ENCODE data around the gene MAP1LC3B2. TPM values are rescaled to one million over a fixed set of nuclear protein-coding genes. Genes with fewer than 3 reads are reported as not detected.

The MAP1LC3B2 gene
- total RNA-seq, 2 experiments from 2014 or later = 1.3 to 1.7 TPM

DNA sequence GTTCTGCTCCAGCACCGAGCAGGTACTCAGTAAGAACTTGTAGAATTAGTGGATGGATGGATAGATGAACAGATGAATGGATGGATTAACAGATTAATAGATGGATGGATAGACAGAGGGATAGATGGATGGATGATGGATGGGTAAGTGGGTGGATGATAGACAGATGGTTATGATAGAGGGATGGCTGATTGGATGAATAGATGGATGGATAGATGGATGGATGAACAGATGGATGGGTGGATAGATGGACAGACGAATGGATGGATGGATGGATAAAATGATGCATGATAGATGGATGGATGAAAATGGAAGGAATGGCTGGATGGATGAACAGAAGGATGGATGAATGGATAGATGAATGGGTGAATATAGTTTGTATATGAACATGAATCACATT lies 8.0 kb upstream of the MAP1LC3B2 start:
- no peak overlapping the region for H3K27ac Mint-ChIP-seq
- DNase-seq (no peak), ATAC-seq (no peak)
- H3K4me3 Mint-ChIP-seq = no peak overlapping the region
- H3K27me3 Mint-ChIP-seq (ENCODE audit: low read depth) = peaks cover 7% of the 10 kb centered on the region
- H3K9me3 Mint-ChIP-seq (ENCODE audit: insufficient read depth) = no peaks in the 10 kb centered on the region
- no peaks in the 10 kb centered on the region for H3K36me3 Mint-ChIP-seq (ENCODE audit: low read depth)
- CTCF ChIA-PET = no interaction called here
- POLR2A ChIA-PET = no interaction called here
- peaks cover 11% of the 10 kb centered on the region for H3K4me1 Mint-ChIP-seq (ENCODE audit: low read depth)

- peaks cover 11% of the 10 kb centered on the region for H3K4me1 Mint-ChIP-seq (ENCODE audit: low read depth)
These were observed 7.6 kb upstream of the MAP1LC3B2 start for GRCh38 chr12:116551619-116551951.

GRCh38 chr12:116551952-116552772 lies 7.0 kb upstream of the MAP1LC3B2 start:
- ChIA-PET POLR2A (no interaction called here), CTCF (no interaction called here)
- no peaks in the 10 kb centered on the region for H3K9me3 Mint-ChIP-seq (ENCODE audit: insufficient read depth)
- DNase-seq = no peak
- no peak overlapping the region for H3K4me3 Mint-ChIP-seq
- H3K27ac Mint-ChIP-seq = no peak overlapping the region
- peaks cover 5% of the 10 kb centered on the region for H3K36me3 Mint-ChIP-seq (ENCODE audit: low read depth)
- H3K27me3 Mint-ChIP-seq (ENCODE audit: low read depth) = peaks cover 10% of the 10 kb centered on the region
- no peak for ATAC-seq
- peaks cover 16% of the 10 kb centered on the region for H3K4me1 Mint-ChIP-seq (ENCODE audit: low read depth)

More at GRCh38 chr12:116551619-116551951, 7.6 kb upstream of the MAP1LC3B2 start:
- ChIA-PET POLR2A (no interaction called here), CTCF (no interaction called here)
- DNase-seq = no peak
- Mint-ChIP-seq H3K4me3 (no peak overlapping the region), H3K9me3 (ENCODE audit: insufficient read depth) (no peaks in the 10 kb centered on the region), H3K36me3 (ENCODE audit: low read depth) (no peaks in the 10 kb centered on the region), H3K27me3 (ENCODE audit: low read depth) (peaks cover 10% of the 10 kb centered on the region), H3K27ac (no peak overlapping the region)
- no peak for ATAC-seq

DNA sequence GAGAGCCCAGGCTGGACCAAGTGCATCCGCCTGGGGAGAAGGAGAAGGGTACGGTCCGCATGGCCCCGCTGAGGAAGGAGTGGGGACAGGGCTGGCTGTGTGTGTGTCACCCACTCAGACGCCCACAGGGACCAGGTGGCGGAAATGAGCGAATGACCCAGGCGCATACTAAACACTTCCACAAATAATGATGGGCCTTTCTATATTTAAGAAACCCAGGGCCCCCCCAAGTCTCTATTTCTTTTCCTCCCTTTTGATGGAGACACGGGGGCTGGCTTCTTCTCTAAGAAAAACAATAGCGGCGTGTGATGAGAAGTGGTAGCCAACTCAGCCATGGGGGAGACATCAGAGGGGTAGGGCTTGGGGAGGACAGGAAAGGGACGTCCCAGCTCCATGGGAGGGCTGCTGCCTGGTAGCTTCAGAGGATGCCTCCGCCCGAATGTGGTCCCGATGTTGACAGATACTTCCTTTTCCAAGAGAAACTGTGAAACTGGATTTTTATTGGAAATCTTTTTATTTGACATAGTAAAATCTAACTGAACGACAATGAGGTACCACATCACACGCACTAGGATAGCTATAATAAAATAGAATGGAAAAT lies 6.3 kb upstream of the MAP1LC3B2 start:
- H3K4me3 Mint-ChIP-seq = no peak overlapping the region
- H3K27me3 Mint-ChIP-seq (ENCODE audit: low read depth) = peaks cover 10% of the 10 kb centered on the region
- H3K27ac Mint-ChIP-seq = no peak overlapping the region
- no peak for ATAC-seq
- H3K4me1 Mint-ChIP-seq (ENCODE audit: low read depth) = peaks cover 18% of the 10 kb centered on the region
- POLR2A ChIA-PET = no interaction called here
- H3K9me3 Mint-ChIP-seq (ENCODE audit: insufficient read depth) = no peaks in the 10 kb centered on the region
- no peak for DNase-seq
- CTCF ChIA-PET = no interaction called here
- peaks cover 5% of the 10 kb centered on the region for H3K36me3 Mint-ChIP-seq (ENCODE audit: low read depth)

GRCh38 chr12:116556356-116556952 lies 2.7 kb upstream of the MAP1LC3B2 start:
- peaks cover 8% of the 10 kb centered on the region for H3K36me3 Mint-ChIP-seq (ENCODE audit: low read depth)
- H3K9me3 Mint-ChIP-seq (ENCODE audit: insufficient read depth) = no peaks in the 10 kb centered on the region
- ATAC-seq (no peak), DNase-seq (no peak)
- CTCF ChIA-PET = interaction anchor here (1.1 kb wide), 2 partner anchors 8 to 10 kb away, joined by 3 read pairs; no protein-coding TSS in a partner anchor
- H3K4me1 Mint-ChIP-seq (ENCODE audit: low read depth) = peaks cover 38% of the 10 kb centered on the region
- H3K27ac Mint-ChIP-seq = peak overlapping the region; percentile 29
- POLR2A ChIA-PET = interaction anchor here (0.6 to 0.7 kb wide), 2 partner anchors 17 to 280 kb away, joined by 3 read pairs; no protein-coding TSS in a partner anchor
- peaks cover 3% of the 10 kb centered on the region for H3K27me3 Mint-ChIP-seq (ENCODE audit: low read depth)
- no peak overlapping the region for H3K4me3 Mint-ChIP-seq

DNA sequence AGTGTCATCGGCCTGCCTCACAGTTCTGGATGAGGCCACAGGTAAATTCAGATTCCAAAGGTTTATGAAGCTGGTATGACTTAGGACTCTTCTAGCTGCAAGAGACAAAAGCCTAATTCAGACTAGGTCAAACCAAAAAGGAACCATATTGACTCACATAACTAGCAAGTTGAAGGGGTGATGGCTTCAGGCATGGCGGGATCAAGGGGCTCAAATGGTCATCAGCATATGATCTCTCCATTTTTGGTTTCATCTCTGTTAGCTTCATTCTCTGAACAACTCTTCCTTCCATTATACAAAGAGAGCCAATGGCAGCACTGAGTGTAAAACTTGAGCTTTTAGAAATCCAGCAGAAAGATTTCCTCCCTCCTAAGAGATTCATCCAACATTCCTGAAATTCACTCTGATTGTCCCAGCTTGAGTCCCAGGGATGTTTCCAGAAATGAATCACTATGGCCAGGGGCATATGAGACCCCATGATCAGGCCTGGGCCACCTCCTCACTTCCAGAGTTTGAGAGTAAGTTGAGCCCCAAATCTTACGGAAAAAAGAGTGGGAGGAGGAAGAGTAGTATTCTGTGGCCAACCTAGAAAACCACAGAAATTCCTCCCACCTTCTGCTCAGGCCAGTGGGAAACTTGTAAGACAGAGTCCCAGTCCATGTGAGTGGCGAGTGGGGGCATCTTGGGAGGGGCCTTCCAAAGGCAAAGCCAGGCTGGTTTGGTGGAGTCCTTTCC lies 2.0 kb upstream of the MAP1LC3B2 start:
- Mint-ChIP-seq H3K36me3 (ENCODE audit: low read depth) (peaks cover 12% of the 10 kb centered on the region), H3K4me3 (no peak overlapping the region), H3K4me1 (ENCODE audit: low read depth) (peaks cover 41% of the 10 kb centered on the region), H3K9me3 (ENCODE audit: insufficient read depth) (peaks cover under 1% of the 10 kb centered on the region), H3K27ac (peak overlapping the region; percentile 29), H3K27me3 (ENCODE audit: low read depth) (peaks cover 3% of the 10 kb centered on the region)
- ChIA-PET CTCF (interaction anchor here (1.1 kb wide), 2 partner anchors 9 kb away, joined by 3 read pairs; no protein-coding TSS in a partner anchor), POLR2A (interaction anchor here (0.7 kb wide), 1 partner anchor 17 kb away, joined by 3 read pairs; no protein-coding TSS in a partner anchor)
- ATAC-seq (no peak), DNase-seq (no peak)

GRCh38 chr12:116558280-116559161 lies 660 bp upstream of the MAP1LC3B2 start:
- Mint-ChIP-seq H3K9me3 (ENCODE audit: insufficient read depth) (peaks cover 12% of the 10 kb centered on the region), H3K36me3 (ENCODE audit: low read depth) (peaks cover 16% of the 10 kb centered on the region), H3K4me1 (ENCODE audit: low read depth) (peaks cover 41% of the 10 kb centered on the region), H3K4me3 (peak overlapping the region; percentile 78), H3K27me3 (ENCODE audit: low read depth) (peaks cover 3% of the 10 kb centered on the region), H3K27ac (peak overlapping the region; percentile 100)
- POLR2A ChIA-PET = interaction anchor here (0.7 to 2.6 kb wide), 11 partner anchors 11 to 320 kb away, joined by 3 to 23 read pairs (median 5); no protein-coding TSS in a partner anchor
- DNase-seq (no peak), ATAC-seq (peak; percentile 4)
- CTCF ChIA-PET = interaction anchor here (1.1 to 1.8 kb wide), 10 partner anchors 8 to 323 kb away, joined by 4 to 13 read pairs (median 6); no protein-coding TSS in a partner anchor

GRCh38 chr12:116561181-116561821 lies 2.1 kb downstream of the MAP1LC3B2 start:
- POLR2A ChIA-PET = interaction anchor here (1.3 kb wide), 1 partner anchor 28 kb away, joined by 4 read pairs; no protein-coding TSS in a partner anchor
- Mint-ChIP-seq H3K36me3 (ENCODE audit: low read depth) (peaks cover 29% of the 10 kb centered on the region), H3K9me3 (ENCODE audit: insufficient read depth) (peaks cover 34% of the 10 kb centered on the region), H3K4me3 (no peak overlapping the region), H3K27ac (no peak overlapping the region), H3K27me3 (ENCODE audit: low read depth) (peaks cover 5% of the 10 kb centered on the region), H3K4me1 (ENCODE audit: low read depth) (peaks cover 40% of the 10 kb centered on the region)
- ATAC-seq (no peak), DNase-seq (no peak)
- CTCF ChIA-PET = interaction anchor here (0.7 to 1.9 kb wide), 3 partner anchors 41 to 420 kb away, joined by 3 to 4 read pairs (median 3); no protein-coding TSS in a partner anchor

GRCh38 chr12:116562090-116562489 lies 2.9 kb downstream of the MAP1LC3B2 start:
- peaks cover 25% of the 10 kb centered on the region for H3K36me3 Mint-ChIP-seq (ENCODE audit: low read depth)
- no peak for DNase-seq
- POLR2A ChIA-PET = interaction anchor here (1.3 kb wide), 1 partner anchor 29 kb away, joined by 4 read pairs; no protein-coding TSS in a partner anchor
- ATAC-seq = no peak
- CTCF ChIA-PET = interaction anchor here (1.3 kb wide), 1 partner anchor 38 kb away, joined by 3 read pairs; no protein-coding TSS in a partner anchor
- peaks cover 35% of the 10 kb centered on the region for H3K4me1 Mint-ChIP-seq (ENCODE audit: low read depth)
- H3K9me3 Mint-ChIP-seq (ENCODE audit: insufficient read depth) = peaks cover 34% of the 10 kb centered on the region
- H3K4me3 Mint-ChIP-seq = no peak overlapping the region
- H3K27ac Mint-ChIP-seq = no peak overlapping the region
- H3K27me3 Mint-ChIP-seq (ENCODE audit: low read depth) = peaks cover 3% of the 10 kb centered on the region

- H3K9me3 Mint-ChIP-seq (ENCODE audit: insufficient read depth) = peaks cover 34% of the 10 kb centered on the region
- peaks cover 29% of the 10 kb centered on the region for H3K4me1 Mint-ChIP-seq (ENCODE audit: low read depth)
- H3K27me3 Mint-ChIP-seq (ENCODE audit: low read depth) = peaks cover 3% of the 10 kb centered on the region
- peaks cover 25% of the 10 kb centered on the region for H3K36me3 Mint-ChIP-seq (ENCODE audit: low read depth)
- no peak overlapping the region for H3K4me3 Mint-ChIP-seq
- ATAC-seq (no peak), DNase-seq (no peak)
- CTCF ChIA-PET = interaction anchor here (1.0 kb wide), 1 partner anchor 216 kb away, joined by 3 read pairs; no protein-coding TSS in a partner anchor
- no peak overlapping the region for H3K27ac Mint-ChIP-seq
- POLR2A ChIA-PET = no interaction called here
These were observed 4.1 kb downstream of the MAP1LC3B2 start for GRCh38 chr12:116563262-116563661.

Data from activated CD8-positive, alpha-beta T cell treated with anti-CD3 and anti-CD28 coated beads, Interleukin-2, amount 10 ng/mL, durations not matched to agents 7 days and 5 days (primary cell).